Inflammatory macrophage treated with lipopolysaccharide for 1 hour (primary cell): ENCODE data around the gene PFKP.
A peak's percentile ranks its signal among the peaks of the same experiment; 100 is the strongest.
"Not testable (repeated sequence)": the region's sequence is repeated elsewhere in the genome, so short reads cannot be mapped to it uniquely, and the experiment has no call there.

Source experiments
- DNase-seq, 2 donors: peaks; one replicate each; pipeline ENCODE4 v3.0.0-alpha.2; 2020 to 2022

Gene PFKP

GRCh38 chr10:3166496-3167290 is 99.3 kb downstream of the PFKP start:
- no peak for DNase-seq

GRCh38 chr10:3167611-3168330 is 100.4 kb downstream of the PFKP start:
- DNase-seq, result no peak

- DNase-seq, result no peak
Observed at GRCh38 chr10:3169271-3169670, 101.9 kb downstream of the PFKP start.

- no peak for DNase-seq
Observed at GRCh38 chr10:3169673-3170072, 102.3 kb downstream of the PFKP start.

- not testable (repeated sequence) for DNase-seq
Observed at GRCh38 chr10:3171488-3171887, 104.1 kb downstream of the PFKP start.

GRCh38 chr10:3172081-3172445 is 104.7 kb downstream of the PFKP start:
- DNase-seq, result peak; percentile 48 to 51

- peak; percentile 97 to 98 for DNase-seq
Observed at GRCh38 chr10:3172446-3173170, 105.3 kb downstream of the PFKP start, which contains the start of gene PITRM1. Gene PITRM1 (minus strand): TSS chr10:3172782. CDS start chr10:3172772, 10 bp downstream.

GRCh38 chr10:3173171-3173878 is 106.0 kb downstream of the PFKP start:
- no peak for DNase-seq

- no peak for DNase-seq
Observed at GRCh38 chr10:3178042-3178441, 110.7 kb downstream of the PFKP start.

- no peak for DNase-seq
Observed at GRCh38 chr10:3179174-3179573, 111.8 kb downstream of the PFKP start.

- DNase-seq, result no peak
Observed at GRCh38 chr10:3180355-3181025, 113.1 kb downstream of the PFKP start.

- DNase-seq, result no peak
Observed at GRCh38 chr10:3185386-3185785, 118.0 kb downstream of the PFKP start.

- no peak for DNase-seq
Observed at GRCh38 chr10:3186368-3186767, 119.0 kb downstream of the PFKP start.
